Muscle layer of colon (tissue), 2 donors: ENCODE measurements around the gene MUC4.

ENCODE experiments used
- H3K27ac ChIP-seq: one replicate; pipeline ENCODE4 v1.7.0; 2013; ENCODE audit warnings: low read depth, mild to moderate bottlenecking, low read length, moderate library complexity
- H3K27me3 ChIP-seq, 2 donors: one replicate each; pipeline ENCODE4 v1.7.0; 2013; ENCODE audit warnings: low read length in 2 of 2, mild to moderate bottlenecking in 2 of 2; ENCODE audit not compliant: insufficient read depth in 2 of 2, control insufficient read depth in 1 of 2
- H3K36me3 ChIP-seq: one replicate; pipeline ENCODE4 v1.7.0; 2013; ENCODE audit warnings: mild to moderate bottlenecking, low read length; ENCODE audit not compliant: insufficient read depth
- H3K4me1 ChIP-seq: one replicate; pipeline ENCODE4 v1.7.0; 2013; ENCODE audit warnings: mild to moderate bottlenecking, low read length; ENCODE audit not compliant: insufficient read depth
- H3K4me3 ChIP-seq, 2 donors: one replicate each; pipeline ENCODE4 v1.7.0; 2013; ENCODE audit warnings: low read length in 2 of 2, low read depth in 1 of 2, mild to moderate bottlenecking in 1 of 2, moderate library complexity in 1 of 2
- H3K9ac ChIP-seq: one replicate; pipeline ENCODE4 v1.7.0; 2013; ENCODE audit warnings: low read length
- H3K9me3 ChIP-seq: one replicate; pipeline ENCODE4 v1.7.0; 2013; ENCODE audit warnings: mild to moderate bottlenecking, low read length
- donor health status: abdominal sarcoma.
- donor health status: Adenocarcinoma of cecum.

MUC4 gene

GRCh38 chr3:195704433-195704999, 107.2 kb downstream of the MUC4 start:
- Histone ChIP-seq H3K9ac (no peak overlapping the region), H3K4me1 (no peaks in the 10 kb centered on the region), H3K36me3 (peaks cover 15% of the 10 kb centered on the region), H3K27me3 (no peaks in the 10 kb centered on the region), H3K4me3 (no peak overlapping the region), H3K27ac (no peak overlapping the region), H3K9me3 (no peaks in the 10 kb centered on the region)

- H3K36me3 ChIP-seq = peaks cover 8% of the 10 kb centered on the region
These were observed 108.0 kb downstream of the MUC4 start for GRCh38 chr3:195703776-195704175.

GRCh38 chr3:195701042-195701915, 110.5 kb downstream of the MUC4 start:
- no peak overlapping the region for H3K4me3 ChIP-seq
- no peak overlapping the region for H3K9ac ChIP-seq
- H3K27ac ChIP-seq = no peak overlapping the region
- H3K27me3 ChIP-seq = no peaks in the 10 kb centered on the region
- peaks cover 4% of the 10 kb centered on the region for H3K36me3 ChIP-seq
- peaks cover 6% of the 10 kb centered on the region for H3K4me1 ChIP-seq
- no peaks in the 10 kb centered on the region for H3K9me3 ChIP-seq

More at GRCh38 chr3:195703776-195704175, 108.0 kb downstream of the MUC4 start:
- no peak overlapping the region for H3K4me3 ChIP-seq
- H3K4me1 ChIP-seq = no peaks in the 10 kb centered on the region
- no peak overlapping the region for H3K9ac ChIP-seq
- no peak overlapping the region for H3K27ac ChIP-seq
- H3K27me3 ChIP-seq = no peaks in the 10 kb centered on the region
- H3K9me3 ChIP-seq = no peaks in the 10 kb centered on the region

- H3K36me3 ChIP-seq = peaks cover 4% of the 10 kb centered on the region
- peaks cover 6% of the 10 kb centered on the region for H3K4me1 ChIP-seq
- no peak overlapping the region for H3K27ac ChIP-seq
- H3K4me3 ChIP-seq = no peak overlapping the region
- no peak overlapping the region for H3K9ac ChIP-seq
- H3K9me3 ChIP-seq = no peaks in the 10 kb centered on the region
- no peaks in the 10 kb centered on the region for H3K27me3 ChIP-seq
These were observed 111.4 kb downstream of the MUC4 start for GRCh38 chr3:195700319-195700718.

GRCh38 chr3:195699860-195700259, 111.9 kb downstream of the MUC4 start:
- H3K27me3 ChIP-seq = no peaks in the 10 kb centered on the region
- H3K4me3 ChIP-seq = no peak overlapping the region
- H3K9me3 ChIP-seq = no peaks in the 10 kb centered on the region

GRCh38 chr3:195699388-195699771, 112.3 kb downstream of the MUC4 start:
- Histone ChIP-seq H3K9me3 (no peaks in the 10 kb centered on the region), H3K27me3 (no peaks in the 10 kb centered on the region), H3K36me3 (peaks cover 11% of the 10 kb centered on the region), H3K4me1 (peaks cover 6% of the 10 kb centered on the region), H3K4me3 (no peak overlapping the region), H3K9ac (no peak overlapping the region), H3K27ac (no peak overlapping the region)

More at GRCh38 chr3:195699860-195700259, 111.9 kb downstream of the MUC4 start:
- no peak overlapping the region for H3K27ac ChIP-seq
- no peak overlapping the region for H3K9ac ChIP-seq
- H3K4me1 ChIP-seq = peaks cover 6% of the 10 kb centered on the region
- peaks cover 6% of the 10 kb centered on the region for H3K36me3 ChIP-seq

GRCh38 chr3:195698647-195699387, 112.9 kb downstream of the MUC4 start:
- no peaks in the 10 kb centered on the region for H3K9me3 ChIP-seq
- no peak overlapping the region for H3K4me3 ChIP-seq
- peaks cover 6% of the 10 kb centered on the region for H3K4me1 ChIP-seq
- peaks cover 17% of the 10 kb centered on the region for H3K36me3 ChIP-seq
- no peaks in the 10 kb centered on the region for H3K27me3 ChIP-seq
- H3K9ac ChIP-seq = no peak overlapping the region
- no peak overlapping the region for H3K27ac ChIP-seq

- no peak overlapping the region for H3K27ac ChIP-seq
These were observed 113.4 kb downstream of the MUC4 start for GRCh38 chr3:195698325-195698646.

GRCh38 chr3:195697582-195698324, 114.0 kb downstream of the MUC4 start:
- Histone ChIP-seq H3K36me3 (peaks cover 26% of the 10 kb centered on the region), H3K4me3 (no peak overlapping the region), H3K27me3 (no peaks in the 10 kb centered on the region), H3K9me3 (no peaks in the 10 kb centered on the region), H3K9ac (no peak overlapping the region), H3K27ac (no peak overlapping the region), H3K4me1 (peaks cover 6% of the 10 kb centered on the region)

More at GRCh38 chr3:195698325-195698646, 113.4 kb downstream of the MUC4 start:
- H3K9ac ChIP-seq = no peak overlapping the region
- no peak overlapping the region for H3K4me3 ChIP-seq
- peaks cover 6% of the 10 kb centered on the region for H3K4me1 ChIP-seq
- no peaks in the 10 kb centered on the region for H3K9me3 ChIP-seq
- no peaks in the 10 kb centered on the region for H3K27me3 ChIP-seq
- H3K36me3 ChIP-seq = peaks cover 22% of the 10 kb centered on the region
